SK-N-SH (cell line): ENCODE measurements around the gene POLA1. TPM values are rescaled to one million over a fixed set of nuclear protein-coding genes. Genes with fewer than 3 reads are reported as not detected.

Experiments used
- CTCF ChIA-PET: fragments of 300-600, 350-600 bp; formaldehyde crosslinking; extraction: SDS; loops from one replicate; lab custom pipeline; 2021; lab: Yijun Ruan, JAX
- POLR2A ChIA-PET: fragments of 350-600 bp; sonication (Branson Sonifier 250); formaldehyde crosslinking; extraction: SDS; loops from one replicate; lab custom pipeline; 2020; ENCODE audit warnings: antibody characterized with exemption, inconsistent platforms; lab: Yijun Ruan, JAX
- DNase-seq: peaks from one replicate; pipeline ENCODE4 v3.0.0; 2012
- H2AFZ ChIP-seq: fragments of 200-600 bp; sonication (generic); 2 replicates; pipeline ENCODE4 v1.8.1; 2016; ENCODE audit warnings: antibody characterized with exemption, mild to moderate bottlenecking, low read depth
- H3F3A ChIP-seq: fragments of 200-600 bp; sonication (generic); replicated peaks from 2 replicates; pipeline ENCODE3; 2016; ENCODE audit warnings: antibody characterized with exemption, mild to moderate bottlenecking; ENCODE audit not compliant: insufficient read depth
- H3K27ac ChIP-seq, 2 experiments: fragments of 200-500 bp in 1 of 2; fragments of 200-600 bp in 1 of 2; sonication (Bioruptor generic) in 1 of 2; sonication (generic), shearing (Covaris generic) in 1 of 2; 2 replicates each; pipeline versions ENCODE4 v1.5.1 to v1.6.1; 2014 to 2016; ENCODE audit warnings: low read depth in 2 of 2, inconsistent platforms in 1 of 2, low read length in 1 of 2, mild to moderate bottlenecking in 1 of 2, mixed read lengths in 1 of 2
- H3K27me3 ChIP-seq: fragments of 200-600 bp; sonication (generic), shearing (Covaris generic); 2 replicates; pipeline ENCODE4 v1.6.1; 2016; ENCODE audit warnings: mixed run types; ENCODE audit not compliant: insufficient read depth
- H3K36me3 ChIP-seq, 2 experiments: fragments of 200-500 bp in 1 of 2; fragments of 200-600 bp in 1 of 2; sonication (Bioruptor generic) in 1 of 2; sonication (generic) in 1 of 2; replicated peaks in 1 of 2; 2 replicates each; pipeline versions ENCODE3 to v1.5.1; 2014 to 2016; ENCODE audit warnings: low read length in 1 of 2, mild to moderate bottlenecking in 1 of 2; ENCODE audit not compliant: insufficient read depth in 2 of 2, control insufficient read depth in 1 of 2
- H3K4me1 ChIP-seq, 2 experiments: fragments of 200-500 bp in 1 of 2; fragments of 200-600 bp in 1 of 2; sonication (Bioruptor generic) in 1 of 2; sonication (generic), shearing (Covaris generic) in 1 of 2; 2 replicates each; pipeline versions ENCODE4 v1.5.1 to v1.6.1; 2014 to 2016; ENCODE audit warnings: low read depth in 1 of 2, low read length in 1 of 2, mixed run types in 1 of 2; ENCODE audit not compliant: insufficient read depth in 2 of 2, control insufficient read depth in 1 of 2
- H3K4me2 ChIP-seq: fragments of 200-600 bp; sonication (generic), shearing (Covaris generic); 2 replicates; pipeline ENCODE4 v1.6.1; 2017; ENCODE audit warnings: mixed run types
- H3K4me3 ChIP-seq, 2 experiments: fragments of 200-500 bp in 1 of 2; fragments of 200-600 bp in 1 of 2; sonication (Bioruptor generic) in 1 of 2; sonication (generic), shearing (Covaris generic) in 1 of 2; 2 replicates each; pipeline versions ENCODE4 v1.5.1 to v1.8.1; 2014 to 2016; ENCODE audit warnings: low read depth in 2 of 2, inconsistent platforms in 1 of 2, low read length in 1 of 2, mild to moderate bottlenecking in 1 of 2, mixed read lengths in 1 of 2, moderate library complexity in 1 of 2
- H3K79me2 ChIP-seq: fragments of 200-600 bp; sonication (generic); 2 replicates; pipeline ENCODE4 v1.8.1; 2017; ENCODE audit warnings: mild to moderate bottlenecking; ENCODE audit not compliant: insufficient read depth
- H3K9ac ChIP-seq: fragments of 200-600 bp; sonication (generic); 2 replicates; pipeline ENCODE4 v1.6.1; 2017; ENCODE audit warnings: mixed run types
- H3K9me2 ChIP-seq: fragments of 200-600 bp; sonication (generic); 2 replicates; pipeline ENCODE4 v1.6.1; 2017; ENCODE audit warnings: mixed run types
- H3K9me3 ChIP-seq: fragments of 200-600 bp; sonication (generic); 2 replicates; pipeline ENCODE4 v1.6.1; 2017; ENCODE audit warnings: mixed run types, mild to moderate bottlenecking, moderate library complexity
- H4K20me1 ChIP-seq: fragments of 200-600 bp; sonication (generic); 2 replicates; pipeline ENCODE4 v1.6.1; 2017; ENCODE audit warnings: mild to moderate bottlenecking, mixed run types; ENCODE audit not compliant: insufficient read depth
- FOXJ3 ChIP-seq: sonication (generic); formaldehyde crosslinking; IDR thresholded peaks from 2 replicates; pipeline ENCODE4 v1.5.1; 2020; ENCODE audit warnings: mild to moderate bottlenecking, missing genetic modification reagents
- GABPA ChIP-seq: IDR thresholded peaks from 2 replicates; pipeline ENCODE4 v1.4.0; 2012; ENCODE audit warnings: low read depth, mild to moderate bottlenecking
- GATA2 ChIP-seq: sonication (generic); formaldehyde crosslinking; IDR thresholded peaks from 2 replicates; pipeline ENCODE4 v1.5.0; 2020; ENCODE audit warnings: mild to moderate bottlenecking, missing genetic modification reagents
- NFIC ChIP-seq: IDR thresholded peaks from 2 replicates; pipeline ENCODE4 v1.4.0; 2012; ENCODE audit warnings: borderline replicate concordance
- POLR2AphosphoS5 ChIP-seq: IDR thresholded peaks from 2 replicates; pipeline ENCODE4 v1.6.1; 2012; ENCODE audit warnings: low read depth, low read length
- RAD21 ChIP-seq: IDR thresholded peaks from 2 replicates; pipeline ENCODE4 v1.6.1; 2012; ENCODE audit warnings: mild to moderate bottlenecking, low read length
- RFX5 ChIP-seq: IDR thresholded peaks from 2 replicates; pipeline ENCODE4 v1.6.1; 2012; ENCODE audit warnings: mild to moderate bottlenecking, improper control_type of control experiment, low read length
- RXRA ChIP-seq: IDR thresholded peaks from 2 replicates; pipeline ENCODE4 v1.4.0; 2012; ENCODE audit warnings: low read depth, mild to moderate bottlenecking, borderline replicate concordance
- SIN3A ChIP-seq: IDR thresholded peaks from 2 replicates; pipeline ENCODE4 v1.6.1; 2012; ENCODE audit warnings: low read depth, mild to moderate bottlenecking, low read length, moderate library complexity, borderline replicate concordance
- SMC3 ChIP-seq: IDR thresholded peaks from 2 replicates; pipeline ENCODE4 v1.6.1; 2012; ENCODE audit warnings: low read depth, low read length, improper control_type of control experiment
- TCF12 ChIP-seq: IDR thresholded peaks from 2 replicates; pipeline ENCODE4 v1.4.0; 2012
- TEAD4 ChIP-seq: IDR thresholded peaks from 2 replicates; pipeline ENCODE4 v1.4.0; 2012; ENCODE audit warnings: mild to moderate bottlenecking, borderline replicate concordance; ENCODE audit not compliant: insufficient read depth
- WGBS: methylation state at CpG from one replicate; pipeline ENCODE4 v1.1.6; 2017; ENCODE audit warnings: low lambda C conversion rate; 5-methylcytosine and 5-hydroxymethylcytosine counted together
- polyA plus RNA-seq, 3 experiments: library from polyadenylated mRNA; depleted of rRNA; stranded (reverse); fragments of >200 nt; gene quantifications; 2 replicates each; pipeline ENCODE4 v1.2.3, GENCODE V29; 2012
- TF ChIP-seq, protein P1 (sequence below): IDR thresholded peaks from 2 replicates; pipeline ENCODE4 v1.4.0; 2012; ENCODE audit warnings: low read depth
- TF ChIP-seq, protein P2 (sequence below): IDR thresholded peaks from 2 replicates; pipeline ENCODE4; 2012
- TF ChIP-seq, protein P3 (sequence below): fragments of 150-350 bp; IDR thresholded peaks from 2 replicates; pipeline ENCODE4 v1.6.1; 2016; ENCODE audit warnings: mild to moderate bottlenecking, low read depth, low read length
- TF ChIP-seq, protein P4 (sequence below): IDR thresholded peaks from 2 replicates; pipeline ENCODE4 v1.4.0; 2012; ENCODE audit warnings: low read depth, borderline replicate concordance

The POLA1 gene
- polyA plus RNA-seq, 1 of the 3 experiments (the other 2 are of a cell fraction) = 2.8 TPM

DNA sequence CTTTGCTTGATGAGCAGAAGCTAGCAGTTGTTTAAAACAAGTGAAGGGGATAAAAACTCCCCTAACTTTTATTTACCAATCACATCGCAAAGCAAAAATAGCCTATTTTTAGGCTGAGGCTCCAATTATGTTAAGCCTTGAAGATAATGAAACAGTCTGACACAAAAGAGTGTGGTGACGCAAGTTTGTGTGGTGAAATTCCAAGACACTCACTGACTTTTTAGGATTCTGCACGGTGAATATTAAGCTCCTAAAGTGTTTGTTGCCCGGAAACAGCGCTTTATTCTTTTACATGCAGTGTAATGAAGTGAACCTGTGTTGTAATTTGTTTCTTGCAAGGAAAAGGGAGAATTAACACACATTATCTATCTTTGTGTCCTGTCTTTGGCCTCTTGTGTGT, 74.8 kb downstream of the POLA1 start:
- no peak overlapping the region for H2AFZ ChIP-seq
- TF ChIP-seq, protein P1, sequence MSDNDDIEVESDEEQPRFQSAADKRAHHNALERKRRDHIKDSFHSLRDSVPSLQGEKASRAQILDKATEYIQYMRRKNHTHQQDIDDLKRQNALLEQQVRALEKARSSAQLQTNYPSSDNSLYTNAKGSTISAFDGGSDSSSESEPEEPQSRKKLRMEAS = no peak
- TF ChIP-seq, protein P2, sequence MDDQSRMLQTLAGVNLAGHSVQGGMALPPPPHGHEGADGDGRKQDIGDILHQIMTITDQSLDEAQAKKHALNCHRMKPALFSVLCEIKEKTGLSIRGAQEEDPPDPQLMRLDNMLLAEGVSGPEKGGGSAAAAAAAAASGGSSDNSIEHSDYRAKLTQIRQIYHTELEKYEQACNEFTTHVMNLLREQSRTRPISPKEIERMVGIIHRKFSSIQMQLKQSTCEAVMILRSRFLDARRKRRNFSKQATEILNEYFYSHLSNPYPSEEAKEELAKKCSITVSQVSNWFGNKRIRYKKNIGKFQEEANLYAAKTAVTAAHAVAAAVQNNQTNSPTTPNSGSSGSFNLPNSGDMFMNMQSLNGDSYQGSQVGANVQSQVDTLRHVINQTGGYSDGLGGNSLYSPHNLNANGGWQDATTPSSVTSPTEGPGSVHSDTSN = no peak
- TF ChIP-seq GABPA = no peak
- TF ChIP-seq SIN3A = no peak
- no peak for TF ChIP-seq NFIC
- TF ChIP-seq RFX5 = no peak
- no peak for TF ChIP-seq TCF12
- no peak overlapping the region for H3K9ac ChIP-seq
- no peaks in the 10 kb centered on the region for H4K20me1 ChIP-seq
- H3K79me2 ChIP-seq = no peaks in the 10 kb centered on the region
- H3K27me3 ChIP-seq = no peaks in the 10 kb centered on the region
- no peaks in the 10 kb centered on the region for H3K4me1 ChIP-seq
- POLR2A ChIA-PET = no interaction called here
- H3K27ac ChIP-seq = no peak overlapping the region
- CTCF ChIA-PET = interaction anchor here (3.6 kb wide), 1 partner anchor 16 kb away, joined by 19 read pairs; no protein-coding TSS in a partner anchor
- peaks cover 4 to 9% of the 10 kb centered on the region in 2 experiments for H3K36me3 ChIP-seq
- H3F3A ChIP-seq = no peaks in the 10 kb centered on the region
- no peaks in the 10 kb centered on the region for H3K9me2 ChIP-seq
- DNase-seq = no peak
- H3K4me3 ChIP-seq = no peak overlapping the region
- 44% methylated on average over 5 of the region's 5 CpGs for WGBS
- H3K4me2 ChIP-seq = no peak overlapping the region
- no peaks in the 10 kb centered on the region for H3K9me3 ChIP-seq

DNA sequence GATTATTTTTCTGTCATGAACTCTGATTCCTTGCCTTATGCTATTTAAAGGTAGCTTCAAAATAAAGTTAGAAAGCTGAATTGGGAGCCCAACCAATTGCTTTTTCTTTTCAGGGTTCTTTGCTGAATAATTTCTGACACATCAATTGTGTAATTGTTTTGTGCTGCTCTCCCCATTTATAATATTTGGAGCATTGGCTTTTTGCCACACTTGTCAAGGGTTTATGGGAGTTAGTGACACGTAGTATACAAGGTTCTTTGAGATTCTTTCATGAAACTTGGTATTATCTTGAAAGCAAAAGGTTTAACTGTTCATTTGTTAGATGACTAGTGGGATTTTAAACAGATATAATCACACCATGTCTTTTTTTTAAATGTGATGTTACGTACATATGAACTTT, 80.9 kb downstream of the POLA1 start:
- H2AFZ ChIP-seq = no peak overlapping the region
- H3K4me2 ChIP-seq = no peak overlapping the region
- no peaks in the 10 kb centered on the region for H3K79me2 ChIP-seq
- H3K27ac ChIP-seq = no peak overlapping the region
- no peak overlapping the region for H3K4me3 ChIP-seq
- TF ChIP-seq, protein P3, sequence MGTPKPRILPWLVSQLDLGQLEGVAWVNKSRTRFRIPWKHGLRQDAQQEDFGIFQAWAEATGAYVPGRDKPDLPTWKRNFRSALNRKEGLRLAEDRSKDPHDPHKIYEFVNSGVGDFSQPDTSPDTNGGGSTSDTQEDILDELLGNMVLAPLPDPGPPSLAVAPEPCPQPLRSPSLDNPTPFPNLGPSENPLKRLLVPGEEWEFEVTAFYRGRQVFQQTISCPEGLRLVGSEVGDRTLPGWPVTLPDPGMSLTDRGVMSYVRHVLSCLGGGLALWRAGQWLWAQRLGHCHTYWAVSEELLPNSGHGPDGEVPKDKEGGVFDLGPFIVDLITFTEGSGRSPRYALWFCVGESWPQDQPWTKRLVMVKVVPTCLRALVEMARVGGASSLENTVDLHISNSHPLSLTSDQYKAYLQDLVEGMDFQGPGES = no peak
- TF ChIP-seq GATA2 (CRISPR knock-in tag) = no peak
- no peak for TF ChIP-seq TEAD4
- no peak for TF ChIP-seq RAD21
- TF ChIP-seq, protein P1 = no peak
- TF ChIP-seq, protein P4, sequence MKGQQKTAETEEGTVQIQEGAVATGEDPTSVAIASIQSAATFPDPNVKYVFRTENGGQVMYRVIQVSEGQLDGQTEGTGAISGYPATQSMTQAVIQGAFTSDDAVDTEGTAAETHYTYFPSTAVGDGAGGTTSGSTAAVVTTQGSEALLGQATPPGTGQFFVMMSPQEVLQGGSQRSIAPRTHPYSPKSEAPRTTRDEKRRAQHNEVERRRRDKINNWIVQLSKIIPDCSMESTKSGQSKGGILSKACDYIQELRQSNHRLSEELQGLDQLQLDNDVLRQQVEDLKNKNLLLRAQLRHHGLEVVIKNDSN = no peak
- TF ChIP-seq POLR2AphosphoS5 = no peak
- no peak for TF ChIP-seq RXRA
- TF ChIP-seq FOXJ3 (CRISPR knock-in tag) = no peak
- no peak for TF ChIP-seq SMC3
- TF ChIP-seq, all 33 proteins: peak for 0
- Histone ChIP-seq H3K9me3 (no peaks in the 10 kb centered on the region), H3K4me1 (no peaks in the 10 kb centered on the region), H4K20me1 (no peaks in the 10 kb centered on the region), H3K27me3 (no peaks in the 10 kb centered on the region), H3K9ac (no peak overlapping the region), H3K9me2 (no peaks in the 10 kb centered on the region), H3K36me3 (peaks cover 4% of the 10 kb centered on the region in 2 experiments), H3F3A (no peaks in the 10 kb centered on the region)
- no peak for DNase-seq
- ChIA-PET POLR2A (no interaction called here), CTCF (no interaction called here)
- WGBS = 56% methylated on average over 2 of the region's 2 CpGs
